ENCODE data around the gene FOXN3.

DNA sequence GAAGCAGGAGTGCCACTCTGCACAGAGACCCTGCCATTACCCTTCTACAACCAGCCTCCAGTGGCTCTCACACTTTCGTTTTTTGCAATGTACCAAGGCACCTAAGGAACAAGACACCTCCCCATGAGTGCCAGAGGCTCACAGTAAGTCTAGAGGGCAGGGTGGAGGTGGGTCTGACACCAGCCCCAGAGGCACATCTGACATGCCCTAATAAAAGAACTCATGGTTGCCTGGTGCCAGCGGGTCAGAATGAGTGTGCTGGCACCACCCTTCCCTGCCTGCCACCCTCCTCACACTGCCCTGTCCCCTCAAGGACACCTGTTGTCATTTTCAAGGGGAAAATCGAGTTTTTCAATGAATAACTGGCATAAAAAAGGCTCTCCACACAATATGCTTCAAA is 161.2 kb downstream of the FOXN3 start:
- TF ChIP-seq EZH2phosphoT487 (IDR thresholded peaks at IDR 0.05; ENCODE audit: low read depth) (no peak), CTCF (IDR thresholded peaks at IDR 0.05; ENCODE audit: low read depth, low read length) (no peak)

Measured in OCI-LY3 (cell line).